Neural cell (in vitro differentiated cells): Measurements from ENCODE around the gene ZNF532. TPM values are rescaled to one million over a fixed set of nuclear protein-coding genes. Genes with fewer than 3 reads are reported as not detected.

ENCODE experiments used
- H2AFZ ChIP-seq: fragments of 200-600, 300-800 bp; sonication (generic), shearing (Covaris generic); 2 replicates; pipeline ENCODE4 v1.6.0; 2014; ENCODE audit warnings: low read depth, mild to moderate bottlenecking, antibody characterized with exemption, low read length, moderate library complexity
- H3F3A ChIP-seq: fragments of 200-600 bp; shearing (Covaris generic); 2 replicates; pipeline ENCODE4 v1.6.1; 2016; ENCODE audit warnings: mild to moderate bottlenecking, moderate library complexity, mixed read lengths, antibody characterized with exemption, low read length; ENCODE audit not compliant: insufficient read depth, poor library complexity, severe bottlenecking
- H3K27ac ChIP-seq: fragments of 200-600, 300-800 bp; sonication (generic), shearing (Covaris generic); 2 replicates; pipeline ENCODE4 v1.5.1; 2014; ENCODE audit warnings: mild to moderate bottlenecking, low read length, moderate library complexity
- H3K27me3 ChIP-seq: fragments of 300-800, 200-600 bp; sonication (generic), shearing (Covaris generic); 2 replicates; pipeline ENCODE4 v1.6.0; 2014; ENCODE audit warnings: mild to moderate bottlenecking, low read depth, low read length, moderate library complexity; ENCODE audit not compliant: insufficient read depth
- H3K36me3 ChIP-seq: fragments of 300-800, 200-600 bp; sonication (generic), shearing (Covaris generic); 2 replicates; pipeline ENCODE4 v1.5.1; 2014; ENCODE audit warnings: mild to moderate bottlenecking, antibody characterized with exemption, low read length, moderate library complexity; ENCODE audit not compliant: insufficient read depth
- H3K4me2 ChIP-seq: fragments of 300-800, 200-600 bp; sonication (generic), shearing (Covaris generic); 2 replicates; pipeline ENCODE4 v1.6.0; 2014; ENCODE audit warnings: mild to moderate bottlenecking, low read length
- H3K4me3 ChIP-seq: fragments of 300-800, 200-600 bp; sonication (generic), shearing (Covaris generic); 2 replicates; pipeline ENCODE4 v1.5.1; 2014; ENCODE audit warnings: mild to moderate bottlenecking, low read length, moderate library complexity
- H3K79me2 ChIP-seq: fragments of 200-600 bp; shearing (Covaris generic); replicated peaks from 2 replicates; pipeline ENCODE4 v1.6.0; 2014; ENCODE audit warnings: mild to moderate bottlenecking, low read length, moderate library complexity; ENCODE audit not compliant: insufficient read depth
- H3K9ac ChIP-seq: fragments of 300-800, 200-600 bp; sonication (generic), shearing (Covaris generic); 2 replicates; pipeline ENCODE4 v1.6.1; 2016; ENCODE audit warnings: mild to moderate bottlenecking, low read length, mixed read lengths
- H3K9me2 ChIP-seq: fragments of 200-600 bp; shearing (Covaris generic); 2 replicates; pipeline ENCODE4 v1.6.1; 2016; ENCODE audit warnings: mild to moderate bottlenecking, low read length, mixed read lengths; ENCODE audit not compliant: insufficient read depth
- H3K9me3 ChIP-seq: fragments of 200-600, 300-800 bp; sonication (generic), shearing (Covaris generic); 2 replicates; pipeline ENCODE4 v1.6.1; 2016; ENCODE audit warnings: mild to moderate bottlenecking, mixed run types, low read length, moderate library complexity, mixed read lengths
- H4K20me1 ChIP-seq: fragments of 200-600 bp; shearing (Covaris generic); 2 replicates; pipeline ENCODE4 v1.6.1; 2016; ENCODE audit warnings: mild to moderate bottlenecking, mixed run types; ENCODE audit not compliant: insufficient read depth
- CTCF ChIP-seq: fragments of 450-650 bp; IDR thresholded peaks from 2 replicates; pipeline ENCODE4 v1.5.1; 2014; ENCODE audit warnings: antibody characterized with exemption, mild to moderate bottlenecking, moderate library complexity; ENCODE audit not compliant: poor library complexity, severe bottlenecking
- EP300 ChIP-seq: fragments of 450-650 bp; conservative IDR thresholded peaks from 2 replicates; pipeline ENCODE4 v1.6.1; 2014; ENCODE audit warnings: antibody characterized with exemption, mild to moderate bottlenecking, moderate library complexity; ENCODE audit not compliant: poor library complexity, severe bottlenecking
- EZH2 ChIP-seq: fragments of 200-600, 300-800 bp; shearing (Covaris generic), sonication (generic); IDR thresholded peaks from 2 replicates; pipeline ENCODE4 v1.6.1; 2014; ENCODE audit warnings: antibody characterized with exemption, low read length, borderline replicate concordance, mild to moderate bottlenecking; ENCODE audit not compliant: insufficient read depth, poor library complexity, severe bottlenecking
- MXI1 ChIP-seq: fragments of 450-650 bp; conservative IDR thresholded peaks from 2 replicates; pipeline ENCODE4 v1.6.1; 2014; ENCODE audit warnings: antibody characterized with exemption, mild to moderate bottlenecking; ENCODE audit not compliant: poor library complexity, severe bottlenecking
- POLR2AphosphoS5 ChIP-seq: IDR thresholded peaks from 2 replicates; pipeline ENCODE4 v1.6.1; 2012
- RAD21 ChIP-seq: fragments of 450-650 bp; conservative IDR thresholded peaks from 2 replicates; pipeline ENCODE4 v1.6.1; 2014; ENCODE audit warnings: antibody characterized with exemption, mild to moderate bottlenecking, moderate library complexity
- REST ChIP-seq: IDR thresholded peaks from 2 replicates; pipeline ENCODE4 v1.6.1; 2012; ENCODE audit warnings: borderline replicate concordance
- SMC3 ChIP-seq: fragments of 450-650 bp; conservative IDR thresholded peaks from 2 replicates; pipeline ENCODE4 v1.6.1; 2014; ENCODE audit warnings: antibody characterized with exemption, mild to moderate bottlenecking, moderate library complexity; ENCODE audit not compliant: poor library complexity
- TAF1 ChIP-seq: IDR thresholded peaks from 2 replicates; pipeline ENCODE4 v1.6.1; 2012; ENCODE audit warnings: low read depth
- polyA plus RNA-seq: library from polyadenylated mRNA; depleted of rRNA; stranded (reverse); fragments of >200 nt; gene quantifications from 2 replicates; pipeline ENCODE4 v1.2.3, GENCODE V29; 2014

ZNF532 gene
- polyA plus RNA-seq, 1 donor from 2014 or later, result 119 TPM

DNA sequence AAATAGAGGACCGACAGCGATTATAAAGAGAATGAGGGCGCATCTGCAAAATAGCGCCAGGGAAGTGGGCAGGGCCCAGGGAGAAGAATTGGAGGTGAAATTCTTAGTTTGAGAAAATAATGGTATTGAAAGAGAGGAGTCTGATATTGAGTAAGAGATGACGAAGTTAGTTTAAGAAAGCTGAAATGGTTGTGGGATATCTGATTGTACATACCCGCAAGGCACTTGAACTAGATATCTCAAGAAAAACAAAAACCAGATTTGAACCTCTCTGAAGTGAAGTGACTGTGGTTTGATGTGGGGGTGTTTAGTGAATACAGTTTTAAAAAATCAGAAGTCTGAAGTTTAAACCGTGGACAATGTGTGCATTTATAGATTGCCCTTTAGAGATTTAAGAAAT, 38.9 kb downstream of the ZNF532 start:
- no peak overlapping the region for H3K9ac ChIP-seq
- H3K27me3 ChIP-seq, result no peaks in the 10 kb centered on the region
- H2AFZ ChIP-seq, result no peak overlapping the region
- peaks cover 21% of the 10 kb centered on the region for H4K20me1 ChIP-seq
- H3K36me3 ChIP-seq, result no peaks in the 10 kb centered on the region
- no peak overlapping the region for H3K4me2 ChIP-seq
- TF ChIP-seq EZH2 (no peak), RAD21 (no peak), EP300 (no peak), CTCF (no peak), POLR2AphosphoS5 (no peak), MXI1 (no peak), REST (no peak), TAF1 (no peak), SMC3 (no peak)
- H3K9me2 ChIP-seq, result no peaks in the 10 kb centered on the region
- no peaks in the 10 kb centered on the region for H3K9me3 ChIP-seq
- no peak overlapping the region for H3K27ac ChIP-seq
- H3K4me3 ChIP-seq, result no peak overlapping the region
- H3F3A ChIP-seq, result no peaks in the 10 kb centered on the region
- H3K79me2 ChIP-seq, result peaks cover 96% of the 10 kb centered on the region

GRCh38 chr18:58905777-58906428, 41.2 kb downstream of the ZNF532 start:
- Histone ChIP-seq H3K27me3 (no peaks in the 10 kb centered on the region), H3K79me2 (peaks cover 94% of the 10 kb centered on the region), H3F3A (no peaks in the 10 kb centered on the region), H3K4me2 (no peak overlapping the region), H4K20me1 (peaks cover 13% of the 10 kb centered on the region), H2AFZ (no peak overlapping the region), H3K36me3 (peaks cover 4% of the 10 kb centered on the region), H3K9me2 (no peaks in the 10 kb centered on the region), H3K9ac (no peak overlapping the region), H3K9me3 (no peaks in the 10 kb centered on the region), H3K4me3 (no peak overlapping the region), H3K27ac (no peak overlapping the region)
- no peak for TF ChIP-seq REST
- no peak for TF ChIP-seq MXI1
- TF ChIP-seq CTCF, result no peak
- TF ChIP-seq SMC3, result no peak
- no peak for TF ChIP-seq EZH2
- no peak for TF ChIP-seq TAF1
- TF ChIP-seq POLR2AphosphoS5, result no peak
- no peak for TF ChIP-seq RAD21
- TF ChIP-seq EP300, result no peak
